Vagina (tissue), 2 donors: Measurements from ENCODE around the gene IFIT2. TPM values are rescaled to one million over a fixed set of nuclear protein-coding genes. Genes with fewer than 3 reads are reported as not detected.

Experiments used
- DNase-seq, 2 donors: peaks; one replicate each; pipeline ENCODE4 v3.0.0-alpha.2; 2017; ENCODE audit errors: extremely low spot score in 2 of 2
- H3K27ac ChIP-seq: fragments of 200-600 bp; sonication (generic); one replicate; pipeline ENCODE4 v1.5.1; 2019
- H3K27me3 ChIP-seq: fragments of 200-600 bp; sonication (generic); one replicate; pipeline ENCODE4 v1.5.1; 2019
- H3K36me3 ChIP-seq, 2 donors: fragments of 200-600 bp; sonication (generic); one replicate each; pipeline ENCODE4 v1.5.1; 2017 to 2019
- H3K4me1 ChIP-seq: fragments of 200-600 bp; sonication (generic); one replicate; pipeline ENCODE4 v1.5.1; 2019
- H3K4me3 ChIP-seq, 2 donors: fragments of 200-600 bp; sonication (generic); 1 replicate in 1 of 2; 2 replicates in 1 of 2; pipeline ENCODE4 v1.5.1; 2016 to 2019
- H3K9me3 ChIP-seq: fragments of 200-600 bp; sonication (generic); one replicate; pipeline ENCODE4 v1.5.1; 2019
- CTCF ChIP-seq, 3 experiments: fragments of 450-650 bp in 2 of 3; fragments of 200-600 bp in 1 of 3; sonication (generic) in 1 of 3; IDR thresholded peaks; one replicate each; pipeline ENCODE4 v1.5.1; 2017 to 2019; ENCODE audit warnings: antibody characterized with exemption in 3 of 3, mild to moderate bottlenecking in 2 of 3, moderate library complexity in 2 of 3
- POLR2A ChIP-seq, 2 donors: fragments of 450-650 bp; IDR thresholded peaks; one replicate each; pipeline ENCODE4 v1.6.1; 2017; ENCODE audit warnings: antibody characterized with exemption in 2 of 2, mild to moderate bottlenecking in 2 of 2, moderate library complexity in 2 of 2
- POLR2AphosphoS5 ChIP-seq, 2 donors: sonication (generic); formaldehyde crosslinking; IDR thresholded peaks; one replicate each; pipeline ENCODE4 v1.9.0; 2017; ENCODE audit warnings: antibody characterized with exemption in 2 of 2, mild to moderate bottlenecking in 2 of 2, low read depth in 1 of 2; ENCODE audit not compliant: insufficient read depth in 1 of 2
- intact Hi-C: fragments of 100-400 bp; cut with DNase I; formaldehyde crosslinking; loops from one replicate; pipeline ENCODE4 v1.15.1; 2023
- total RNA-seq: library from RNA; depleted of rRNA; stranded (reverse); fragments of >200 nt; gene quantifications from one replicate; pipeline ENCODE4 v1.2.3, GENCODE V29; 2016

IFIT2 gene
- total RNA-seq, 1 donor from 2014 or later = 2.9 TPM

GRCh38 chr10:89338713-89339112, 36.9 kb downstream of the IFIT2 start:
- H3K9me3 ChIP-seq = no peaks in the 10 kb centered on the region
- H3K36me3 ChIP-seq = peaks cover 0 to 20% of the 10 kb centered on the region in 2 donors
- no peaks in the 10 kb centered on the region for H3K27me3 ChIP-seq
- DNase-seq = no peak
- H3K27ac ChIP-seq = no peak overlapping the region
- H3K4me1 ChIP-seq = peaks cover 6% of the 10 kb centered on the region
- H3K4me3 ChIP-seq = no peak overlapping the region
- intact Hi-C loops = no loop called here
- no peak for TF ChIP-seq POLR2A (IDR thresholded peaks at IDR 0.05)
- TF ChIP-seq CTCF (IDR thresholded peaks at IDR 0.05) = no peak
- TF ChIP-seq POLR2AphosphoS5 (IDR thresholded peaks at IDR 0.05; ENCODE audit: insufficient read depth in 1 of 2, low read depth in 1 of 2) = no peak

- intact Hi-C loops = no loop called here
- Histone ChIP-seq H3K27ac (no peak overlapping the region), H3K4me3 (no peak overlapping the region), H3K9me3 (no peaks in the 10 kb centered on the region), H3K27me3 (no peaks in the 10 kb centered on the region), H3K4me1 (no peaks in the 10 kb centered on the region), H3K36me3 (peaks cover 0 to 20% of the 10 kb centered on the region in 2 donors)
- TF ChIP-seq POLR2A (IDR thresholded peaks at IDR 0.05) = no peak
- TF ChIP-seq CTCF (IDR thresholded peaks at IDR 0.05) = no peak
- TF ChIP-seq POLR2AphosphoS5 (IDR thresholded peaks at IDR 0.05; ENCODE audit: insufficient read depth in 1 of 2, low read depth in 1 of 2) = no peak
- no peak for DNase-seq
These were observed 38.0 kb downstream of the IFIT2 start for GRCh38 chr10:89339875-89340274.

GRCh38 chr10:89341649-89342048, 39.8 kb downstream of the IFIT2 start:
- H3K27ac ChIP-seq = no peak overlapping the region
- H3K27me3 ChIP-seq = no peaks in the 10 kb centered on the region
- no peaks in the 10 kb centered on the region for H3K4me1 ChIP-seq
- H3K4me3 ChIP-seq = no peak overlapping the region
- no peaks in the 10 kb centered on the region for H3K9me3 ChIP-seq
- no peak for TF ChIP-seq POLR2A (IDR thresholded peaks at IDR 0.05)
- TF ChIP-seq POLR2AphosphoS5 (IDR thresholded peaks at IDR 0.05; ENCODE audit: insufficient read depth in 1 of 2, low read depth in 1 of 2) = no peak
- no peak for TF ChIP-seq CTCF (IDR thresholded peaks at IDR 0.05)
- peaks cover 0 to 20% of the 10 kb centered on the region in 2 donors for H3K36me3 ChIP-seq
- intact Hi-C loops = no loop called here
- no peak for DNase-seq

GRCh38 chr10:89342206-89342958, 40.5 kb downstream of the IFIT2 start:
- no peak overlapping the region for H3K27ac ChIP-seq
- no peak for DNase-seq
- TF ChIP-seq CTCF (IDR thresholded peaks at IDR 0.05) (no peak), POLR2AphosphoS5 (IDR thresholded peaks at IDR 0.05; ENCODE audit: insufficient read depth in 1 of 2, low read depth in 1 of 2) (peak in 1 of 2 donors; percentile 67), POLR2A (IDR thresholded peaks at IDR 0.05) (no peak)
- H3K4me1 ChIP-seq = peaks cover 3% of the 10 kb centered on the region
- H3K9me3 ChIP-seq = no peaks in the 10 kb centered on the region
- no peak overlapping the region for H3K4me3 ChIP-seq
- intact Hi-C loops = no loop called here
- no peaks in the 10 kb centered on the region for H3K27me3 ChIP-seq
- H3K36me3 ChIP-seq = peaks cover 0 to 20% of the 10 kb centered on the region in 2 donors

- TF ChIP-seq POLR2AphosphoS5 (IDR thresholded peaks at IDR 0.05; ENCODE audit: insufficient read depth in 1 of 2, low read depth in 1 of 2) (no peak), POLR2A (IDR thresholded peaks at IDR 0.05) (no peak), CTCF (IDR thresholded peaks at IDR 0.05) (no peak)
- Histone ChIP-seq H3K27me3 (no peaks in the 10 kb centered on the region), H3K27ac (no peak overlapping the region), H3K4me3 (no peak overlapping the region), H3K36me3 (peaks cover 0 to 19% of the 10 kb centered on the region in 2 donors), H3K4me1 (peaks cover 8% of the 10 kb centered on the region), H3K9me3 (no peaks in the 10 kb centered on the region)
- DNase-seq = no peak
- intact Hi-C loops = no loop called here
These were observed 41.4 kb downstream of the IFIT2 start for GRCh38 chr10:89343089-89343767.
